ENCODE measurements around the gene DPP4.
A peak's percentile ranks its signal among the peaks of the same experiment; 100 is the strongest.

Gene DPP4

GRCh38 chr2:161947836-161948235 is 126.2 kb downstream of the DPP4 start:
- no peaks in the 10 kb centered on the region for H3K9me3 Mint-ChIP-seq
- H3K4me3 Mint-ChIP-seq: no peak overlapping the region
- H3K4me1 Mint-ChIP-seq: peaks cover 44% of the 10 kb centered on the region
- DNase-seq: no peak
- peaks cover 4% of the 10 kb centered on the region for H3K36me3 Mint-ChIP-seq
- no peak overlapping the region for H3K27ac Mint-ChIP-seq
- CTCF ChIA-PET: interaction anchor here (0.8 to 4.6 kb wide), 8 partner anchors 13 to 361 kb away, joined by 3 to 61 read pairs (median 3); partner anchors contain the start of gene DPP4
- H3K27me3 Mint-ChIP-seq: no peaks in the 10 kb centered on the region

GRCh38 chr2:161947406-161947805 is 126.6 kb downstream of the DPP4 start:
- CTCF ChIA-PET: interaction anchor here (0.8 to 4.6 kb wide), 15 partner anchors 12 to 378 kb away, joined by 3 to 61 read pairs (median 3); no protein-coding TSS in a partner anchor
- Mint-ChIP-seq H3K4me3 (no peak overlapping the region), H3K36me3 (peaks cover 2% of the 10 kb centered on the region), H3K9me3 (no peaks in the 10 kb centered on the region), H3K27me3 (no peaks in the 10 kb centered on the region), H3K4me1 (peaks cover 40% of the 10 kb centered on the region), H3K27ac (no peak overlapping the region)
- no peak for DNase-seq

DNA sequence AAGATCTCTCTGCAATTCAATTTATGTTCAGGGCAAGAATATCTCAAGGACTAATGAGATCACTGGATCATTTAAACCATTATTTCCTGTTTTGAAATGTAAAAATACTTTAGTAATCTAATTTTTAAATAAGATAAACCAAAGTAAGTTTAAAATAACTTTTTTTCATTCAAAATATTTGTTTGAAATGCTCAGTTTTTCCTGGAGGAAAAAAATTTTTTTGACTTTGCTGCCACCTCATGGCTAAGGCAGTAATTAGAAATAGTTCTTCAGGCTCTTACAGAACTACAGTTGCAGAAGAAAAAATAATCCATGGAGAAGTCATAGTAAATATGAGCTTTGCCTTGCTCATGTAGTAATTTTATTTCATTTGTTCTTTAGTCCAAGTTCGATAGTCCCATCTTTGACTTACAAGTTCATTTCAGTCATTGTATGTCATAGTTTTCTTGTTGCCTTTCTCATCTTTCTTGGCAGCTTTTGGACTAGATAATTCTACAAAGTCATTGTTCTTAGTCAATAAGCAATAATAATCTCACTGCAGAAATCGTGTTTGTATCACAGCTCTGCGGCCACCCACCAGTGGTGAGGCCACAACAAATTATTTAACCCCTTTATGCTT is 127.4 kb downstream of the DPP4 start:
- H3K27me3 Mint-ChIP-seq: no peaks in the 10 kb centered on the region
- H3K36me3 Mint-ChIP-seq: peaks cover 2% of the 10 kb centered on the region
- CTCF ChIA-PET: interaction anchor here (0.7 to 4.6 kb wide), 23 partner anchors 12 to 665 kb away, joined by 3 to 61 read pairs (median 3); no protein-coding TSS in a partner anchor
- H3K4me1 Mint-ChIP-seq: peaks cover 35% of the 10 kb centered on the region
- no peak overlapping the region for H3K27ac Mint-ChIP-seq
- no peaks in the 10 kb centered on the region for H3K9me3 Mint-ChIP-seq
- H3K4me3 Mint-ChIP-seq: no peak overlapping the region
- DNase-seq: peak; percentile 30

DNA sequence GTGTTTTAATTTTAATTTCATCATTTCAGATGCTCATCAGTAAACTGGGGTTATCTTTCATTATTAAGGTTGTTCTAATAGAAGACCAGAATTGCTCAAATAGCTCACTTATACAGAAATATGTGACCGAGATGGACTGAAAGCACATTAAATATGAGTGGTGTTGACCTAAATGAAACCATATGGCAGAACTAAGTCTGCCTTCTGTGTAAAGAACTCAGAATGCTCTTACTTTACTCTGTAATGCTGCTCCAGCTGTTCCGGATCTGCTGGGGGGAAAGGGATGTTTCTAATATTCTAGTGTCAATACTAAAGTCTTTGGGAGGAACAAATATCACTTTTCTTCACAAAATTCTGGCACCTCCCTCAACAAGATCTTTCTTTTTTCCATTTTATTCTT is 131.0 kb downstream of the DPP4 start:
- Mint-ChIP-seq H3K4me1 (peaks cover 16% of the 10 kb centered on the region), H3K36me3 (no peaks in the 10 kb centered on the region), H3K27ac (no peak overlapping the region), H3K27me3 (peaks cover 9% of the 10 kb centered on the region), H3K4me3 (no peak overlapping the region), H3K9me3 (no peaks in the 10 kb centered on the region)
- CTCF ChIA-PET: interaction anchor here (0.7 kb wide), 1 partner anchor 355 kb away, joined by 3 read pairs; no protein-coding TSS in a partner anchor
- no peak for DNase-seq
